Skin epidermis (tissue), 12 donors: ENCODE results near the gene KCNQ1.

ENCODE experiments used
- H3K27ac ChIP-seq, 21 experiments: fragments of 200-600 bp; sonication (generic) in 11 of 21; one replicate each; pipeline ENCODE4 v1.5.0; 2020; ENCODE audit warnings: mild to moderate bottlenecking in 3 of 21, inconsistent platforms in 2 of 21, moderate library complexity in 2 of 21
- H3K4me3 ChIP-seq, 7 experiments: fragments of 200-600 bp; sonication (generic) in 2 of 7; one replicate each; pipeline ENCODE4 v1.5.0; 2020; ENCODE audit warnings: inconsistent platforms in 2 of 7, mild to moderate bottlenecking in 2 of 7, moderate library complexity in 1 of 7

KCNQ1 gene

GRCh38 chr11:2664376-2664775, 219.6 kb downstream of the KCNQ1 start:
- Histone ChIP-seq H3K4me3 (no peak overlapping the region), H3K27ac (no peak overlapping the region)

- Histone ChIP-seq H3K27ac (no peak overlapping the region), H3K4me3 (no peak overlapping the region)
These were observed 220.2 kb downstream of the KCNQ1 start for GRCh38 chr11:2664791-2665525.

- Histone ChIP-seq H3K27ac (no peak overlapping the region), H3K4me3 (no peak overlapping the region)
These were observed 221.0 kb downstream of the KCNQ1 start for GRCh38 chr11:2665526-2666400.

- Histone ChIP-seq H3K4me3 (no peak overlapping the region), H3K27ac (no peak overlapping the region)
These were observed 221.6 kb downstream of the KCNQ1 start for GRCh38 chr11:2666401-2666741.

GRCh38 chr11:2666828-2667570, 222.2 kb downstream of the KCNQ1 start:
- no peak overlapping the region for H3K27ac ChIP-seq
- H3K4me3 ChIP-seq, result no peak overlapping the region

DNA sequence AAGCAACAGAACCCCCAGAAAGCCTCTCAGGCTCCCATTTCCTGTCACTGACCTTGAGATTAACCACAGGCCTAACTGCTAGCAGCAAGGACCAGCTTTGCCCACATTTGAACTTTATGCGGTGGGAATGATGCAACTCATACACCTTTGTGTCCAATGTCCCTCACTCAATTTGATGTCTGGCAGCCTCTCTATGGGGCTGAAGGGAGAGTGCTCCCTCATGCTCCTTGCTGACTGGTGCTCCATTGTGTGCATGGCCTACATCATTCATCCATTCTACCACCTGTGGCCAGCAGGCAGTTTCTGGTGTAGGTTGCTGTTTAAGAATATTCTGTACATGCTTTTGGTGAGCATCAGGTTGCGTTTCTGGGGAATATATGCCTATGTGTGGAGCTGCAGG, 223.1 kb downstream of the KCNQ1 start:
- Histone ChIP-seq H3K4me3 (no peak overlapping the region), H3K27ac (no peak overlapping the region)

GRCh38 chr11:2668876-2669275, 224.1 kb downstream of the KCNQ1 start:
- no peak overlapping the region for H3K4me3 ChIP-seq
- H3K27ac ChIP-seq, result no peak overlapping the region

DNA sequence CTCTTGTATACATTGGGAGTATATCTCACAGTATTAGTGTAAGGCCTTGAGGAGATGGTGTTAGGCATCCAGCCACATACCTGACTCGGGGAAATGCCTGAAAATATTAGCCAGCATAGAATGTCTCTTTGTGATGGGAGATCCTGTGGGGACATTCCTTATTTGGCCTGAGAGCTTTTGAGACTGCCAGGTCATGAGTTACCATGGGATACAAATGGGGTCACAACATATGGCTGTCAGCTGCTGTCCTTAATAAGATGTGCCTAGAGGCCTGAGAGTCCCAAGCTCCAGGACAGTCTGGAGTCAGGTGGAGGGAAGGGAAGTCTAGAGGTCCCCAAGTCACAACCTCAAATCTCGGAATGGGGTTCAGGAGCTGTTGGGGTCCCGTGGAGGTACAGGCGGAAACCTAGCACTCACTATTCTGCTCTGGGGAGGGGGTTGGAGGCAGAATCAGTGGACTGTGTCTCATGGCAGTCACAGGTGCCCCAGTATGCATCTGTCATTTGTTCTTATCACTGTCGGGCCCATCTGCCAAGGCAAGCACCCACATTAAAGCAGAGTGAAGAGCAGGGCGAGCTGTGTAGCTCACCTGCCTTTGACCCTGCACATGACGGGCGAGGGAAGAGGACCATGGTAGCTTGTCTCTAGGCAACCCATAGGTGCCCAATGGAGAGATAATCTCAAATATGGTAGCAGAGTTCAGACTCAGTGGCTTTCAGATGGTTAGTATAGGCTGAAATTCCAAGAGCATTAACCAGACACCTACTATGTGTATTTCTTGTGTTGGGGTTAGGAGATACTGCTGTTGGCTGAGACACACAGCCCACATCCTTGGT, 225.0 kb downstream of the KCNQ1 start:
- Histone ChIP-seq H3K4me3 (no peak overlapping the region), H3K27ac (no peak overlapping the region)

DNA sequence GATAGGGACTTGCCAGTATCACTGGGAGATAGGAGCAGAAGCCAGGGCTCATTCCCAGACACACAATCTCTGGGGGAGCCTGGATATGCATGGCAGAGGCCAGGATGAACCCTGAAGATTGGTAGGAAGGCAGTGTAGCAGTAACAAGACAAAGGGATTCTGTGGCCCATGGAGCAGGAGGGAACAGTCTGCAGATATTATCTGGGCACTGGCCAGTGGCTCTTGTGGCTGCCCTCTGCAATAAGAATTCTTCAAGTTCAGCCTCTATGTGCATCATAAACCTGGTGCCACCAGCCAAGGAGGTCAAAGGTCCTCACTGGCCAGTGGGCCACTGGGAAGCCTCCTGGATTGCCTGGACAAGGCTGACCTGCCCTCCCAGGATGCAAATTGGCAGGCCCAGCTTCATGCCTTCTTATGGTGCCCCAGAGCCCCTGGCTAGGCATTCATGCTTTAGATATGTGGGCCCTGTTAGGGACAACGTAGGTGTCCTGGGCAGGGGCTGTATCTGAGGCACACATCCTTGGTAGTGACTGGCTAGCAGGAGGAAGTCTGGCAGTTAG, 225.8 kb downstream of the KCNQ1 start:
- no peak overlapping the region for H3K4me3 ChIP-seq

DNA sequence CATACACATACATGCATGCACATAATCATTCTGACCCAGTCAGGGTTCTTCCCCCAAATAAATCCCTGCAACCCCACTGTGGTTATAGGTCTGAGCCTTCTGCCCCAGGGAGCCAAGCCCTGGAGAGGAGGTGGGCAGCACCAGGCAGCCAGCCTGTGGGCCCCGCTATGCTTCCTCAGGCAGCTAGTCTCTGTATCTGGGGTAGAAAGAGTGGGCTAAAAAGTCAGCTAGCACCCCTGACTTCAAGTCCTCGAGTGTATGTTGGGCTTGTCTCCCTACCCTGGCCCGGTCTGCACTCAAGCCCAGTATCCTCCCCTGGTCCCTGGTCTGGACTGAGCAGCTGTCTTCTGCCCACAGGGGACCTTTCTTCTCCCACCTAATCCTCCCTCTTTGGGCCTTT, 226.9 kb downstream of the KCNQ1 start:
- Histone ChIP-seq H3K27ac (no peak overlapping the region), H3K4me3 (no peak overlapping the region)

More for the DNA sequence above, 225.8 kb downstream of the KCNQ1 start:
- no peak overlapping the region for H3K27ac ChIP-seq

- Histone ChIP-seq H3K4me3 (no peak overlapping the region), H3K27ac (no peak overlapping the region)
These were observed 227.9 kb downstream of the KCNQ1 start for GRCh38 chr11:2672553-2673249.

DNA sequence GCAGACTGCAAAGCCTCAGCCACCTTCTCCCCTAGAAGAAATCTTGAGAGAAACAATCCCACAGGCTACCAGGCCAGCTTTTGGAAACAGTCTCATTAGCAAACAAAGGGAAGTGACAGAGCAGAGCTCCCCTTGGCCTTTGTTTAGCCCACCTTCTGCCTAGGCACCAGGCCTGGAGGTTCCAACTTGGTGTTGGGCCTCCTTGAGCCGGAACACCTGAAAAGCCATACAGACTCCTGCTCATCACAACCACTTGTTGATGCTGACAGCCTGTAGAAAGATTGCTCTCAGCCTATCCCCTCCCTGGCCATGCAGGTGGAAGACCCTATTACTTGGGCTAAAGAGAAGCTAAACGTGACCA, 228.4 kb downstream of the KCNQ1 start:
- Histone ChIP-seq H3K27ac (no peak overlapping the region), H3K4me3 (no peak overlapping the region)

- H3K4me3 ChIP-seq, result no peak overlapping the region
- no peak overlapping the region for H3K27ac ChIP-seq
These were observed 229.2 kb downstream of the KCNQ1 start for GRCh38 chr11:2673871-2674471.

GRCh38 chr11:2674658-2675131, 229.9 kb downstream of the KCNQ1 start:
- Histone ChIP-seq H3K27ac (no peak overlapping the region), H3K4me3 (no peak overlapping the region)

DNA sequence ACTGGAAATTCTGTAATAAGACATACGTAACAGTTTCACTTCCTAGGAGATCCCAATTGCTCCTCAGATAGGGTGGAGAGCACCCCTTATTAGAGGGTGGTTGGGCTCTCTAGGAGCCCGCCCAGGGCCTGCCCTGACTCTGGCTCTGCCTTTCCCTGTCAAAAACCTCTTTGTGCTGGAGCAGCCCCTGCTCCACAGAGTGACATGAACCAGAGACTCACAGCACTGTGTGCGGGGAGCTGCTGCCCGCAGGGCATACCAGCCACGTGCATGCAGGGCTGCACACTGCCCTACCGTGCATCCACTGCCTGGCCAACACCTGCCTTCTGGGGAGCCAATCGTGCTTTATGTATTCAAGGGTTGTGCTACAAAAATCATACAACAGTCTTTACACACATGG, 230.7 kb downstream of the KCNQ1 start:
- Histone ChIP-seq H3K27ac (no peak overlapping the region), H3K4me3 (no peak overlapping the region)

DNA sequence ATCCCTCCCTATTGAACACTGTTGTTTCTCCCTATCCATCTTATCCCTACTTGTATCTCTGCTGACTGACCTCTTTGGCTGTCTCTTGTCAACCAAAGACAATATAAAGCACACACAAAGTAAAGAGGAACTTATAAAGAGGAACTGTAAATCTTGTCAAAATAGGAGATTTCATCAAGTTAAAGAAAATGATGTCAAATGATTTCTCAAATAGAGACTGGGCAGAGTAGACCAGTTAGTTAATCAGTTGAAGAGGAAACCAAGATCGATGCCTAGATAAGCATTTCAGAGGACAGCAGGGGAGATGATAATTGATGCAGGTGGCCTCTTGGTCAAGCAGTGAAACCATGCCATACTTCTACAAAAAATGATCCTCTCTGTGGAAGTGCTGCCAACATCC, 232.3 kb downstream of the KCNQ1 start:
- H3K27ac ChIP-seq, result no peak overlapping the region

GRCh38 chr11:2678396-2678795, 233.6 kb downstream of the KCNQ1 start:
- no peak overlapping the region for H3K27ac ChIP-seq
- no peak overlapping the region for H3K4me3 ChIP-seq

More for the DNA sequence above, 232.3 kb downstream of the KCNQ1 start:
- no peak overlapping the region for H3K4me3 ChIP-seq

DNA sequence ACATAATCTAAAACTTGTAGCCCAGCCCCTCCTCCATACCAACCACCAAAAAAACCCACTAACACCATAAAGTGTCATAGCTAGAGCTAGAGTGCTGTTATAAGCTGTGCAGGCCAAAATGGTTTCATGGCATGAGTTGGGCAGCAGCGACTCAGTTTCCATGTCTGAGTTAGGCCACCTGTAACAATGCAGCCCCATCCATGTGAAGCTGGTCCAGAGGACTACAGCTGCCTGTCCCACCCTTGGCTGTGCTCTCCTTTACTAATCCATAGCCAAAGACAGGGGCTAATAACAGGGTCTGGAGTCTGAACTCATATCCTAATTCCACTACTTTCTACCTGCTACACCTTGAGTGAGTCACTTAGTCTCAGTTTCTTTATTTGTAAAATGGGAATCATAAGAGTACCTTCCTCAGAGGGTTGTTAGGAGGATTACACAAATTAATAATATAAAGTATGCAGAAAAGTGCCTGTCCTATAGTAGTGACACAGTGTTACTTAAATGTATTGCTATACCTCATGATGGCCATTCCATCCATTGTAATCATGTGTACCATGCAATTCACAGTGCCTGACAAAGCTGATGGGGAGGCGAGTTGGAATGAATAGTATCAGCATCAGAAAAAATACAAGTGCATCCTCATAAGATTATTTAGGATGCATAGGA, 234.3 kb downstream of the KCNQ1 start:
- H3K4me3 ChIP-seq, result no peak overlapping the region
- H3K27ac ChIP-seq, result no peak overlapping the region
